ENCODE data around the gene KASH5.

Gene KASH5

GRCh38 chr19:49445997-49446396 is 57.9 kb downstream of the KASH5 start:
- no peaks in the 10 kb centered on the region for H3K9me3 ChIP-seq (replicated peaks in 1 of 11)
- no peak for TF ChIP-seq Cebpa-rat (IDR thresholded peaks at IDR 0.05)
- H3K4me2 ChIP-seq = peak overlapping the region in 10 of 11 experiments; percentile 51 to 93 (median 63); a peak in 16 of 22 replicates
- peaks cover 23 to 46% (median 31%) of the 10 kb centered on the region in 11 experiments for H3K36me3 ChIP-seq
- H3K9ac ChIP-seq = peak overlapping the region in 3 of 11 experiments; percentile 38 to 49 (median 41); a peak in 2 of 22 replicates
- peaks cover 0 to 31% (median 10%) of the 10 kb centered on the region in 11 experiments; a peak in 9 of 22 replicates for H4K20me1 ChIP-seq
- no peak overlapping the region for H3K4me3 ChIP-seq
- peak overlapping the region in 4 of 11 experiments; percentile 13 to 34 (median 25); a peak in 2 of 22 replicates for H3K27ac ChIP-seq
- H3K27me3 ChIP-seq = peaks cover 15 to 20% (median 16%) of the 10 kb centered on the region in 11 experiments
- peaks cover 75 to 87% (median 79%) of the 10 kb centered on the region in 10 experiments for H3K4me1 ChIP-seq

- Histone ChIP-seq H3K4me1 (peaks cover 70 to 82% (median 78%) of the 10 kb centered on the region in 10 experiments), H4K20me1 (peaks cover 0 to 31% (median 9%) of the 10 kb centered on the region in 11 experiments; a peak in 9 of 22 replicates), H3K9ac (peak overlapping the region in 10 of 11 experiments; percentile 5 to 59 (median 32); a peak in 13 of 22 replicates), H3K4me3 (no peak overlapping the region), H3K9me3 (replicated peaks in 1 of 11) (no peaks in the 10 kb centered on the region), H3K36me3 (peaks cover 23 to 46% (median 31%) of the 10 kb centered on the region in 11 experiments), H3K4me2 (peak overlapping the region; percentile 51 to 93 (median 64)), H3K27ac (peak overlapping the region in 2 of 11 experiments; percentile 29 to 34; a peak in 1 of 22 replicates), H3K27me3 (peaks cover 0 to 2% (median 0%) of the 10 kb centered on the region in 11 experiments; a peak in 5 of 22 replicates)
- TF ChIP-seq Cebpa-rat (IDR thresholded peaks at IDR 0.05) = no peak
Measured at GRCh38 chr19:49447485-49448431, 59.7 kb downstream of the KASH5 start.

GRCh38 chr19:49448432-49448786 is 60.4 kb downstream of the KASH5 start:
- Histone ChIP-seq H3K9me3 (replicated peaks in 1 of 11) (no peaks in the 10 kb centered on the region), H3K27ac (peak overlapping the region in 2 of 11 experiments; percentile 29 to 34; a peak in 1 of 22 replicates), H3K4me3 (no peak overlapping the region), H3K9ac (peak overlapping the region; percentile 5 to 59 (median 27); a peak in 14 of 22 replicates), H3K4me2 (peak overlapping the region; percentile 51 to 93 (median 64); a peak in 21 of 22 replicates), H3K36me3 (peaks cover 23 to 46% (median 31%) of the 10 kb centered on the region in 11 experiments), H3K4me1 (peaks cover 70 to 82% (median 78%) of the 10 kb centered on the region in 10 experiments), H4K20me1 (peaks cover 0 to 31% (median 9%) of the 10 kb centered on the region in 11 experiments; a peak in 9 of 22 replicates), H3K27me3 (no peaks in the 10 kb centered on the region)
- no peak for TF ChIP-seq Cebpa-rat (IDR thresholded peaks at IDR 0.05)

GRCh38 chr19:49450405-49450804 is 62.4 kb downstream of the KASH5 start:
- H3K27ac ChIP-seq = peak overlapping the region in 10 of 11 experiments; percentile 82 to 99 (median 98); a peak in 19 of 22 replicates
- H3K4me2 ChIP-seq = peak overlapping the region; percentile 80 to 98 (median 93)
- no peaks in the 10 kb centered on the region for H3K27me3 ChIP-seq
- H3K4me3 ChIP-seq = peak overlapping the region; percentile 71 to 96 (median 83)
- H3K4me1 ChIP-seq = peaks cover 71 to 80% (median 76%) of the 10 kb centered on the region in 10 experiments
- H3K9me3 ChIP-seq (replicated peaks in 1 of 11) = no peaks in the 10 kb centered on the region
- peaks cover 24 to 51% (median 31%) of the 10 kb centered on the region in 11 experiments for H3K36me3 ChIP-seq
- H4K20me1 ChIP-seq = peaks cover 0 to 31% (median 9%) of the 10 kb centered on the region in 11 experiments; a peak in 9 of 22 replicates
- H3K9ac ChIP-seq = peak overlapping the region; percentile 80 to 98 (median 89)
- no peak for TF ChIP-seq Cebpa-rat (IDR thresholded peaks at IDR 0.05)

GRCh38 chr19:49451430-49452181 is 63.6 kb downstream of the KASH5 start, which contains the start of gene PIH1D1:
PIH1D1 (minus strand) TSS chr19:49451814; CDS start chr19:49451574, 240 bp downstream.
- H3K4me3 ChIP-seq = peak within 1 kb of the TSS; percentile 71 to 96 (median 84)
- H3K36me3 ChIP-seq = peaks cover 28 to 54% (median 36%) of the 10 kb centered on the region in 11 experiments
- H3K27ac ChIP-seq = peak within 1 kb of the TSS; percentile 96 to 99 (median 98)
- peaks cover 0 to 24% (median 9%) of the 10 kb centered on the region in 11 experiments; a peak in 9 of 22 replicates for H4K20me1 ChIP-seq
- H3K9me3 ChIP-seq (replicated peaks in 1 of 11) = no peaks in the 10 kb centered on the region
- peaks cover 63 to 80% (median 70%) of the 10 kb centered on the region in 10 experiments for H3K4me1 ChIP-seq
- no peak for TF ChIP-seq Cebpa-rat (IDR thresholded peaks at IDR 0.05)
- H3K27me3 ChIP-seq = no peaks in the 10 kb centered on the region
- H3K4me2 ChIP-seq = peak within 1 kb of the TSS; percentile 80 to 98 (median 94)
- peak within 1 kb of the TSS; percentile 89 to 98 (median 96) for H3K9ac ChIP-seq

- H3K4me2 ChIP-seq = peak within 1 kb of the TSS; percentile 83 to 97 (median 92)
- peak within 1 kb of the TSS; percentile 89 to 98 (median 96) for H3K9ac ChIP-seq
- peaks cover 0 to 8% (median 0%) of the 10 kb centered on the region in 11 experiments; a peak in 4 of 22 replicates for H4K20me1 ChIP-seq
- peak within 1 kb of the TSS; percentile 96 to 99 (median 98) for H3K27ac ChIP-seq
- no peak for TF ChIP-seq Cebpa-rat (IDR thresholded peaks at IDR 0.05)
- peak within 1 kb of the TSS; percentile 71 to 96 (median 82) for H3K4me3 ChIP-seq
- H3K4me1 ChIP-seq = peaks cover 58 to 80% (median 68%) of the 10 kb centered on the region in 10 experiments
- H3K27me3 ChIP-seq = no peaks in the 10 kb centered on the region
- H3K36me3 ChIP-seq = peaks cover 13 to 52% (median 30%) of the 10 kb centered on the region in 11 experiments; a peak in 20 of 22 replicates
- no peaks in the 10 kb centered on the region for H3K9me3 ChIP-seq (replicated peaks in 1 of 11)
Measured at GRCh38 chr19:49453013-49453756, 65.1 kb downstream of the KASH5 start, which contains the start of gene ALDH16A1. ALDH16A1 (plus strand) TSS chr19:49453225; CDS start chr19:49453332, 107 bp downstream.

- H4K20me1 ChIP-seq = peaks cover 0 to 2% (median 0%) of the 10 kb centered on the region in 11 experiments; a peak in 2 of 22 replicates
- no peaks in the 10 kb centered on the region for H3K27me3 ChIP-seq
- H3K4me1 ChIP-seq = peaks cover 58 to 80% (median 68%) of the 10 kb centered on the region in 10 experiments
- peaks cover 7 to 47% (median 25%) of the 10 kb centered on the region in 11 experiments; a peak in 19 of 22 replicates for H3K36me3 ChIP-seq
- TF ChIP-seq Cebpa-rat (IDR thresholded peaks at IDR 0.05) = no peak
- peak overlapping the region; percentile 89 to 98 (median 96) for H3K9ac ChIP-seq
- H3K4me3 ChIP-seq = peak overlapping the region; percentile 71 to 96 (median 82)
- peak overlapping the region; percentile 96 to 99 (median 98) for H3K27ac ChIP-seq
- no peaks in the 10 kb centered on the region for H3K9me3 ChIP-seq (replicated peaks in 1 of 11)
- peak overlapping the region; percentile 83 to 97 (median 92) for H3K4me2 ChIP-seq
Measured at GRCh38 chr19:49453757-49454240, 65.8 kb downstream of the KASH5 start.

Measured in BLaER1 treated with 17β-estradiol and CSF1 and Interleukin-3, amounts not matched to agents 10 nM and 100 nM (cell line).